Smooth muscle cell of the coronary artery (primary cell): Measurements from ENCODE around the gene OR7E24. TPM values are rescaled to one million over a fixed set of nuclear protein-coding genes. Genes with fewer than 3 reads are reported as not detected.

ENCODE experiments used
- total RNA-seq: library from RNA; depleted of rRNA; stranded (reverse); fragments of >200 nt; gene quantifications from 2 replicates; pipeline ENCODE4 v1.2.3, GENCODE V29; 2014; ENCODE audit warnings: low replicate concordance

Gene OR7E24
- not detected in 2 replicates for total RNA-seq

DNA sequence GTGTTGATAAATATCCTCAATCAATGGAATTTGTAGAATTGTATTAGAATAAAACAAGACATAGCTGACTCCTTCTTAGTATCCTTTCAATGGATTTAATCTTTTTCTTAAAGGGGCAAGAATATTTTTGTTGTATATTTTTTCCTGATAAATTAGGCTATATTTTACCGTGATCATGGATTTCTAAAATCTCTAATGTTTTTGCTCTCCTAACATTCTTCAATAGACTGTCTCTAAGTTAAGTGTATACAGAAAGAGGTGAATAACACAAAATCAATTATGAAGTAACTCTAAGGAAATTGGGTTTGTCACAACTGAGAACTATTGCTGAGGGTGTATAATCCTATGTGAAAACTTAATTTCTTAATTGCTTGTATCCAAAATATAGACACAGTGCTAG, at the start of gene OR7E24:
TSS of gene OR7E24 (plus strand) at position 301 of the 400 bp plus-strand sequence. CDS start 114 bp downstream, outside the sequence.

DNA sequence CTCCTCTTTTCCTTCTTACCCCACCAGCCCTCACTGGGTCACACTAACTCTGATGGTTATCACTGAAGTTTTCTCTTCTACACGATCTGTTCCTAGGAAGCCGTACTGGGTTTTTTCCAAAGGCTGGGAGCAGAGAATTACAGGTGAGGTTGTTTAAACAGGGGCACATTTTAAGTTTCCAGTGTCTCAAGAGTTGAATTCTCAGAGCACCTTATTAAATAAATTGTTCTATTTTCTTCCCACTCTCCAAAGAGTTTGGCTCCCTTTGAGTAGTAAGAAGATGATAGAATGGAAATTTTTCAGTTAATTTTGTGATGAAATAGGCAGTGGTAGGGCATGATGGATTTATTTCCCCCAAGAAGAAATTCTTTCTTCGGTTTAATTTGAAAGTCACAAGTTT, 31.2 kb upstream of the OR7E24 start, which contains the start of gene OR7D4:
TSS of gene OR7D4 (minus strand) at position 101 of the 400 bp plus-strand sequence. CDS start 4,752 bp downstream, outside the sequence.

Other genes starting within 250 kb of the OR7E24 start
- gene MUC16, start 240.5 kb upstream of the OR7E24 start, total RNA-seq: not detected in 2 replicates
- not detected in 2 replicates for gene OR1M1, start 163.9 kb upstream of the OR7E24 start, total RNA-seq
- gene OR7G2, start 143.5 kb upstream of the OR7E24 start, total RNA-seq: not detected in 2 replicates
- gene OR7G1, start 135.2 kb upstream of the OR7E24 start, total RNA-seq: not detected in 2 replicates
- not detected in 2 replicates for gene OR7G3, start 124.0 kb upstream of the OR7E24 start, total RNA-seq
- 11.7 and 12.1 TPM in 2 replicates for gene ZNF317, start 110.5 kb upstream of the OR7E24 start, total RNA-seq
- not detected in 2 replicates for gene OR7D2, start 72.0 kb upstream of the OR7E24 start, total RNA-seq
- not detected in 2 replicates for gene OR7D4, start 31.3 kb upstream of the OR7E24 start, total RNA-seq
- gene ZNF699, start 58.9 kb downstream of the OR7E24 start, total RNA-seq: 2.9 and 12.6 TPM in 2 replicates
- gene ZNF559, start 73.2 kb downstream of the OR7E24 start, total RNA-seq: 11.0 and 11.4 TPM in 2 replicates
- gene ZNF177, start 112.1 kb downstream of the OR7E24 start, total RNA-seq: 1.1 and 1.4 TPM in 2 replicates
- 8.2 and 8.7 TPM in 2 replicates for gene ZNF266, start 184.6 kb downstream of the OR7E24 start, total RNA-seq
- gene ZNF560, start 247.7 kb downstream of the OR7E24 start, total RNA-seq: under 0.01 and 1.3 TPM in 2 replicates